Tibial artery (tissue), 4 donors: ENCODE measurements around the gene CCDC102A.

Experiments
- DNase-seq, 2 donors: peaks; one replicate each; pipeline ENCODE4 v3.0.0-alpha.2; 2019
- H3K27ac ChIP-seq, 2 donors: fragments of 200-600 bp; sonication (generic) in 1 of 2; 1 replicate in 1 of 2; 2 replicates in 1 of 2; pipeline ENCODE4 v1.5.1; 2018 to 2019; ENCODE audit warnings: mild to moderate bottlenecking in 1 of 2
- H3K27me3 ChIP-seq, 2 donors: fragments of 200-600 bp; sonication (generic) in 1 of 2; one replicate each; pipeline versions ENCODE4 v1.5.1 to v1.6.0; 2016 to 2019
- H3K36me3 ChIP-seq, 3 donors: fragments of 200-600 bp; sonication (generic) in 2 of 3; one replicate each; pipeline ENCODE4 v1.5.1; 2016 to 2019; ENCODE audit warnings: mild to moderate bottlenecking in 2 of 3
- H3K4me1 ChIP-seq, 4 donors: fragments of 200-600 bp; sonication (generic) in 2 of 4; 1 replicate in 3 of 4; 2 replicates in 1 of 4; pipeline ENCODE4 v1.5.1; 2016 to 2019
- H3K4me3 ChIP-seq, 2 donors: fragments of 200-600 bp; sonication (generic) in 1 of 2; 1 replicate in 1 of 2; 2 replicates in 1 of 2; pipeline ENCODE4 v1.5.1; 2018 to 2019; ENCODE audit warnings: mild to moderate bottlenecking in 2 of 2
- H3K9me3 ChIP-seq, 3 donors: fragments of 200-600 bp; sonication (generic) in 1 of 3; one replicate each; pipeline ENCODE4 v1.5.1; 2016 to 2019
- intact Hi-C: fragments of 100-400 bp; cut with DNase I; formaldehyde crosslinking; loops from one replicate; pipeline ENCODE4 v1.15.0; 2023; ENCODE audit warnings: low total_unique reads
- TF ChIP-seq, protein P1 (sequence below), 2 experiments: fragments of 200-600 bp in 1 of 2; fragments of 450-650 bp in 1 of 2; IDR thresholded peaks; one replicate each; pipeline ENCODE4 v1.5.1; 2017 to 2019; ENCODE audit warnings: antibody characterized with exemption in 2 of 2, mild to moderate bottlenecking in 1 of 2, moderate library complexity in 1 of 2

CCDC102A gene

DNA sequence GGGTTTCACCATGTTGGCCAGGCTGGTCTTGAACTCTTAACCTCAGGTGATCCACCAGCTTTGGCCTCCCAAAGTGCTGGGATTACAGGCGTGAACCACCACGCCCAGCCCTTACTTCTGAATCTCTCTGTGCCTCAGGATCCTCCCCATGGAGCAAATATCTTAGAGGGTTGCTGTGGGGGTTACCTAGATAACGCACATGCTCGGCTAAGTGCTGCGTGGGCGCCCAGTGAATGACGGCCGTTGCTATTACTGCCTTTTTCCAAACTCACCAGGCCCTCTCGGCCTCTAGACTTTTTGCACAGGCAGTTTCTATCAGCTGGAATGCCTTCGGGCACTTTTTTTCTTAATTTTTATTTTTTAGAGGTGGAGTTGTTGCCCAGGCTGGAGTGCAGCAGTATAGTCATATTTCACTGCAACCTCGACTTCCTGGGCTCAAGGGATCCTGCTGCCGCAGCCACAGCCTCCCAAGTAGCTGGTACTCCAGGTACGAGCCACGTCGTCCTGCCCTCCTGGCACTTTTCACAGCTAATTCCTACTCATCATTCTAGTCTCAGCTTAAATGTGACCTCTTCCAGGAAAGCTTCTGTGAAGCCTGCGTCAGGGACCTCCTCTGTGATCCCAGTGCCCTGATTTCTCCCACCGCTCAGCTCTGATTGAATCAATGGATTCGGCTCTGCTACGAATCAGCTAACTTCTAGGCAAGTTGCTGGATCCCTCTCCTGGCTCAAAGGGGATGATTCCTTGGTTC lies 8.6 kb downstream of the CCDC102A start:
- Histone ChIP-seq H3K36me3 (peaks cover 0 to 34% (median 0%) of the 10 kb centered on the region in 3 donors), H3K27ac (no peak overlapping the region), H3K9me3 (no peaks in the 10 kb centered on the region), H3K4me1 (peaks cover 0 to 40% (median 21%) of the 10 kb centered on the region in 4 donors), H3K27me3 (no peaks in the 10 kb centered on the region), H3K4me3 (no peak overlapping the region)
- DNase-seq: peak in 1 of 2 donors; percentile 44
- intact Hi-C loops: loop anchor here (5.0 kb wide), 1 partner anchor 50 kb away; no protein-coding TSS in a partner anchor
- TF ChIP-seq, protein P1, sequence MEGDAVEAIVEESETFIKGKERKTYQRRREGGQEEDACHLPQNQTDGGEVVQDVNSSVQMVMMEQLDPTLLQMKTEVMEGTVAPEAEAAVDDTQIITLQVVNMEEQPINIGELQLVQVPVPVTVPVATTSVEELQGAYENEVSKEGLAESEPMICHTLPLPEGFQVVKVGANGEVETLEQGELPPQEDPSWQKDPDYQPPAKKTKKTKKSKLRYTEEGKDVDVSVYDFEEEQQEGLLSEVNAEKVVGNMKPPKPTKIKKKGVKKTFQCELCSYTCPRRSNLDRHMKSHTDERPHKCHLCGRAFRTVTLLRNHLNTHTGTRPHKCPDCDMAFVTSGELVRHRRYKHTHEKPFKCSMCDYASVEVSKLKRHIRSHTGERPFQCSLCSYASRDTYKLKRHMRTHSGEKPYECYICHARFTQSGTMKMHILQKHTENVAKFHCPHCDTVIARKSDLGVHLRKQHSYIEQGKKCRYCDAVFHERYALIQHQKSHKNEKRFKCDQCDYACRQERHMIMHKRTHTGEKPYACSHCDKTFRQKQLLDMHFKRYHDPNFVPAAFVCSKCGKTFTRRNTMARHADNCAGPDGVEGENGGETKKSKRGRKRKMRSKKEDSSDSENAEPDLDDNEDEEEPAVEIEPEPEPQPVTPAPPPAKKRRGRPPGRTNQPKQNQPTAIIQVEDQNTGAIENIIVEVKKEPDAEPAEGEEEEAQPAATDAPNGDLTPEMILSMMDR (IDR thresholded peaks at IDR 0.05): no peak

DNA sequence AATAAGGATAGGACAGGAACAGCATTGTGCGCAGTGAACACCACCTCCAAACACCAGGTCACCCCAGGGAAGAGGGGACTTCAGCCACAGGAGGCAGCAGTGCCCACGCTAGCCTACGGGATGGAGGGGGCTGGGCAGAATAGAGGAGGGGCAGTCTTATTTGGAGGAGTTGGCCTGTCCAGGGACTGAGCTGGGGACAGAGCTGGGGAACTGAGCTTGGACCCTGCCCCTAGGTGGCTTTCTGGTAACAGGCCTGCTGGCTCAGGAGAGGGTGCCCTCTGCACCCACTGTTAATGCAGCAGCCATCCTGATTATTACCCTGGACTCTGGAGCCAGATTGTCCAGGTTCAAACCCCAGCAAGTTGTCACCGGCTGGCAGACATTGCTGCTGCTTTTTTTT lies 9.3 kb downstream of the CCDC102A start:
- Histone ChIP-seq H3K4me1 (peaks cover 0 to 34% (median 14%) of the 10 kb centered on the region in 4 donors), H3K36me3 (peaks cover 0 to 38% (median 0%) of the 10 kb centered on the region in 3 donors), H3K27ac (no peak overlapping the region), H3K27me3 (no peaks in the 10 kb centered on the region), H3K4me3 (no peak overlapping the region), H3K9me3 (no peaks in the 10 kb centered on the region)
- peak in 1 of 2 donors; percentile 57 for DNase-seq
- TF ChIP-seq, protein P1 (IDR thresholded peaks at IDR 0.05): no peak
- intact Hi-C loops: loop anchor here (5.0 kb wide), 1 partner anchor 50 kb away; no protein-coding TSS in a partner anchor

DNA sequence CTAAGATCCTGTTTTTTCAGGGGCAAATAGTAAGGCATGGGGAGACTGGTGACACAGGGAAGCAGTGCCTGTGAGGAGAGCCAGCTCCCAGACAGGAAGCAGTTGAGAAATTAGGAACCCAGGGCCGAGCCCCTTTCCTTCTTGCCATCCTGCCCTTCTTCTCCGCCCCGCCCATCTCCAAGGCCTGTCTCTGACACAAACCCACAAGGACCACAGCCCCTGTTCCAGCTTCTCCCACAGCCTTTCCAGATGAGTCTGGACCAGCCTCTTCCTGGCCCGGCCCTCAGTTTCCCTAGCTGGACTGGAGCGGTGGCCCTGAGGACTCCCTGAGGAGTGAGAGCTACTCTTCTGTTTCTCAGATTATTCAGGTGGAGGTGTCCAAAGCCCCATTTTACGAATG lies 9.9 kb downstream of the CCDC102A start:
- intact Hi-C loops: loop anchor here (5.0 kb wide), 1 partner anchor 49 kb away; no protein-coding TSS in a partner anchor

DNA sequence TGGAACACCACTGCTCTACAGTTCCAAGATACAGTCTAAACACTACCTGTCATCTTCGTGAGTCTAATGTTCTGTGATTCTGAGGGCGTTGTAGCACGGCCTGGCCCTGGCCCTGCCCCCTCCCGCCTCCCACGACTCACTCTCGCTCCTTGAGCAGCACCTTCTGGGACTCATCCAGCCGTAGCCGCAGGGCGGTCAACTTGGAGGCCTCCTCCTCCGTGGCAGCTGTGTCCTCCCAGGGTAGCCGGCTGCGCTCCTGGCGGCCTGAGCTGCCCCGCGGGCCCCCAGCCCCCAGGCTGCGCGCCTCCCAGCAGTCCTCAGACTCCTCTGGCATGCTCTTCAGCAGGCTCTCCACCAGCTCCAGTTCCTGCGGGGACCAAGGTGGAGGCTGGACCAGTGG lies 10.6 kb downstream of the CCDC102A start:
- no peak overlapping the region for H3K27ac ChIP-seq
- H3K27me3 ChIP-seq: no peaks in the 10 kb centered on the region
- peaks cover 0 to 50% (median 0%) of the 10 kb centered on the region in 3 donors for H3K36me3 ChIP-seq
- no peaks in the 10 kb centered on the region for H3K9me3 ChIP-seq
- TF ChIP-seq, protein P1 (IDR thresholded peaks at IDR 0.05): no peak
- DNase-seq: no peak
- no peak overlapping the region for H3K4me3 ChIP-seq
- peaks cover 0 to 23% (median 11%) of the 10 kb centered on the region in 4 donors for H3K4me1 ChIP-seq
- intact Hi-C loops: loop anchor here (5.0 kb wide), 1 partner anchor 48 kb away; no protein-coding TSS in a partner anchor

More for the DNA sequence above, 9.9 kb downstream of the CCDC102A start:
- H3K4me3 ChIP-seq: no peak overlapping the region
- H3K4me1 ChIP-seq: peaks cover 0 to 30% (median 12%) of the 10 kb centered on the region in 4 donors
- no peaks in the 10 kb centered on the region for H3K27me3 ChIP-seq
- no peaks in the 10 kb centered on the region for H3K9me3 ChIP-seq
- DNase-seq: no peak
- H3K27ac ChIP-seq: no peak overlapping the region
- TF ChIP-seq, protein P1 (IDR thresholded peaks at IDR 0.05): no peak
- peaks cover 0 to 43% (median 0%) of the 10 kb centered on the region in 3 donors for H3K36me3 ChIP-seq

DNA sequence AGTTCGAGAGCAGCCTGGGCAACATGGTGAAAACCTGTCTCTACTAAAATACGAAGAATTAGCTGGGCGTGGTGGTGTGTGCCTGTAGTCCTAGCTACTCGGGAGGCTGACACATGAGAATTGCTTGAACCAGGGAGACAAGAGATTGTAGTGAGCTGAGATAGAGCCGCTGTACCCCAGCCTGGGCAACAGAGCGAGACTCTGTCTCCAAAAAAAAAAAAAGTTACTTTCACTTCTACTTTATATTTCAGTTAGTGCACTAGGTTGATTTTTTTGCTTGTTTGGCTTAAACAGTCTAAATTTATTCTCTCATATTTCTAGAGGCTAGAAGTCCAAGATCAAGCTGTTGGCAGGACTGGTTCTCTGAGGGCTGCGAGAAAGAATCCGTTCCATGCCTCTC lies 13.4 kb downstream of the CCDC102A start:
- Histone ChIP-seq H3K4me1 (peaks cover 0 to 16% (median 3%) of the 10 kb centered on the region in 4 donors), H3K27me3 (no peaks in the 10 kb centered on the region), H3K4me3 (peak overlapping the region; percentile 17 to 20), H3K9me3 (no peaks in the 10 kb centered on the region), H3K36me3 (peaks cover 7 to 52% (median 9%) of the 10 kb centered on the region in 3 donors), H3K27ac (peak overlapping the region; percentile 7 to 38)
- TF ChIP-seq, protein P1 (IDR thresholded peaks at IDR 0.05): no peak
- no peak for DNase-seq
- intact Hi-C loops: no loop called here
